GM19043 (cell line): ENCODE results near the gene GTF3C5.
"Not testable (repeated sequence)": the region's sequence is repeated elsewhere in the genome, so short reads cannot be mapped to it uniquely, and the experiment has no call there.

Experiments
- ATAC-seq: cut with Tn5 transposase; IDR thresholded peaks from one replicate; pipeline ENCODE4 v1.9.1; 2021; ENCODE audit warnings: low read depth; ENCODE audit not compliant: unreplicated experiment

The GTF3C5 gene

DNA sequence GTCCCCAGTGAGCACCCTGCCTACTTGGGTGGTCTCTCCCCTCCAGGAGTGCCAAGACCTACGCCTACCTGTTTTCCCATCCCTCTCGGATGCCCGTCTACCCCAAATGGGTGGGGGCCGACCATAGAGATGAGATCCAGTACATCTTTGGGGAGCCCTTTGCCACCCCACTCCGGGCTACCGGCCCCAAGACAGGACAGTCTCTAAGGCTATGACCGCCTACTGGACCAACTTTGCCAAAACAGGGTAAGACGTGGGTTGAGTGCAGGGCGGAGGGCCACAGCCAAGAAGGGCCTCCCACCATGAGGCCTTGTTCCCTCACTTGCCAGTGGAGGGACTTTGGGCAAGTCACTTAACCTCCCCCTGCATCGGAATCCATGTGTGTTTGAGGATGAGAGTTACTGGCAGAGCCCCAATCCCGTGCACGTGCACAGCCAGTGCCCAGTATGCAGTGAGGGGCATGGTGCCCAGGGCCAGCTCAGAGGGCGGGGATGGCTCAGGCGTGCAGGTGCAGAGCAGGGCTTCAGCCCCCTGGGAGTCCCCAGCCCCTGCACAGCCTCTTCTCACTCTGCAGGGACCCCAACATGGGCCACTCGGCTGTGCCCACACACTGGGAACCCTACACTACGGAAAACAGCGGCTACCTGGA is 55.5 kb downstream of the GTF3C5 start:
- ATAC-seq = not testable (repeated sequence)

- no peak for ATAC-seq
These were observed 56.1 kb downstream of the GTF3C5 start for GRCh38 chr9:133086894-133087293.

GRCh38 chr9:133087429-133088145 is 56.8 kb downstream of the GTF3C5 start:
- no peak for ATAC-seq

- no peak for ATAC-seq
These were observed 57.5 kb downstream of the GTF3C5 start for GRCh38 chr9:133088146-133088750.

DNA sequence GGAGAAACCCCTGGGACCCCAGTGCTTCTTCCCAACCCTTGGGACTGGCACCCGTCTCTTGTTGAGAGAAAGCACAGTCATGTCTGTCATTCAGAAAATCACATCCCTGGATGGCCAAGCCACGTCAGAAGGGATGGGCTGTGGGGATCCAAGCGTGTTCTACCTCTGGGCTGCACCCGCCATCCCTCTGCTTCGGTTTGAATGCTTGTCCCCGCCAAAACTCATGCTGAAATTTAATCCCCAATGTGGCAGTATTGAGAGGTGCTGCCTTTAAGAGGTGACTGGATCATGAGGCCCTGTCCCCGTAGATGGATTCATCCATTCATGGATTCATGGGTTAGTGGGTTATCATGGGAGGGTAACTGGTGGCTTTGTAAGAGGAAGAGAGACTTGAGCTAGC is 58.0 kb downstream of the GTF3C5 start:
- no peak for ATAC-seq

GRCh38 chr9:133089271-133089671 is 58.5 kb downstream of the GTF3C5 start:
- no peak for ATAC-seq

- no peak for ATAC-seq
These were observed 59.4 kb downstream of the GTF3C5 start for GRCh38 chr9:133090187-133090586.

DNA sequence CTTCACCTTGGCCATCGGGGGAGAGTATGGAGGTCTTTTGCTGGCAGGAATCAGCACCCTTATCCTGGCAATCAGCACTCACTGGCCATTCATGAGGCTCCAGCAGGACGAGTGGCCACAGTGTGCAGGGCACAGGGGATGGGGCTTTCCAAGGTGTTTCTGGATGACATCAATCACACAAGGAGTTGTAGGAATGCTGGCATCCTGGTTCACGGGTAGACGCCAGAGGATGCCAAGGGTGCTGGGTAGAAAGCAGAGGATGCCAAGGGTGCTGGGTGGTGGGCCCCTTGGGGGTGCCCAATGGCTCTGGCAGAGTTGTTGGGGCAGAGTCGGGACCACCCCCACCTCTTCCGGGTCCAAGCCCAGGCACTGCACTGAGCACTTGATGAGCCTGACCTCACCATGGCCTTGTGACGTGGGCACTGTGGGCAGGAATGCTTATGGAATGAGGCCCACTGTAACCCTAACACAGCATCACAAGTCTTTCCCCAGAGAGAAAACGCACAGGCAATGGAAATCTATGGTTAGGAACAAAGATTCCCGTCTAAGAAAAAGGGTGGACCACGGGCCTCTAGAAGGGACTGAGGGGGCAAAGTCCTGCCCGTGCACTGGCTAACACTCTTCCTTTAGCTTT is 60.1 kb downstream of the GTF3C5 start:
- no peak for ATAC-seq

GRCh38 chr9:133094351-133094750 is 63.6 kb downstream of the GTF3C5 start:
- not testable (repeated sequence) for ATAC-seq

GRCh38 chr9:133094842-133095393 is 64.1 kb downstream of the GTF3C5 start:
- no peak for ATAC-seq

DNA sequence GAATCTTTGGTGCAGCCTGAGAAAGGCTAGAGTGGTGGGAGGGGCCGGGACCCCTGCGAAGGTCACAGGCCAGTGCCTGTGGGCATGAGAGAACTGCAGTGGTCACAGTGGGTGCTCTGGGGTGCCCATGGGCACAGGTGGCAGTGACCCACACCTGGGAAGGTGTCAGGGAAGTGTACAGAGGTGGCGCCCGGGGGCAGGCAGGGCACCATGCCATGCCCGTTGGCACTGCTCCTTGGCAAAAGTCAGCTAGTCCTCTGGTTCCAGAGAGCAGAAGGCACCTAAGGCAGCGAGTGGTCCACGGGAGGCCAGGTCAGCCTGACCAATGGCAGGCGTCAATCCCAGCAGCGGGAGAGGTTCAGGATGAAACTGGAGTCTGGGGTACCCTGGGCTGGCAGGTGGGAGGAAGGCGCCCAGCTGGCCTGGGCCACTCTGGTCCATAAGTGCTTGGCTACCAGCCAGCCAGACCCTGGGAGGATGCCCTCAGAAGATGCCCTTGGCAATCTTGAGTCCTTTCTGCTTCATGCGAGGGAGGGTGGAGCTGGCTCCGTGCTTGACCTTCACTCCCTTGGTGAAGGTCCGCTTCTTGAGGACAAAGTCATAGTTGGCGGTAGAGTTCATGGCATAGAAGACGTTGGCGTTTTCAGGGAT is 67.4 kb downstream of the GTF3C5 start:
- ATAC-seq = no peak

DNA sequence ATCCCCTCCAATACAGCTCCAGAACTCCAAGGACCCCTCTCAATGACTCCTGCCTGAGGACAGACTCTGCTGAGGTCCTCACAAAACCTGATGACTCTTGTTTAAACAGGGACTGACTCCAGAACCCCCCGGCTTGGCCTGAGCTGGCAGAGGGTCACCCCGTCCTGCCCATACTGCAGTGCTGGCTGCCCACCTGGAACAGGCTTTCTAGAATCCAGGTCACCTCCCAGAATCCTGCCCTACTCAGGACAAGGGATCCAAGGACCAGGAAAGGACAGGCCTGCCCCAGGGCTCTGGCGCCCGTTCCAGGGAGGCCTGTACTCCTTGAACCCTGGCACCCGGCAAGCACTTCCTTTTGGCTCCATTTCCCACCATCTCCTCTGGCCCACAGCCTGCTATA is 68.1 kb downstream of the GTF3C5 start:
- ATAC-seq = no peak

DNA sequence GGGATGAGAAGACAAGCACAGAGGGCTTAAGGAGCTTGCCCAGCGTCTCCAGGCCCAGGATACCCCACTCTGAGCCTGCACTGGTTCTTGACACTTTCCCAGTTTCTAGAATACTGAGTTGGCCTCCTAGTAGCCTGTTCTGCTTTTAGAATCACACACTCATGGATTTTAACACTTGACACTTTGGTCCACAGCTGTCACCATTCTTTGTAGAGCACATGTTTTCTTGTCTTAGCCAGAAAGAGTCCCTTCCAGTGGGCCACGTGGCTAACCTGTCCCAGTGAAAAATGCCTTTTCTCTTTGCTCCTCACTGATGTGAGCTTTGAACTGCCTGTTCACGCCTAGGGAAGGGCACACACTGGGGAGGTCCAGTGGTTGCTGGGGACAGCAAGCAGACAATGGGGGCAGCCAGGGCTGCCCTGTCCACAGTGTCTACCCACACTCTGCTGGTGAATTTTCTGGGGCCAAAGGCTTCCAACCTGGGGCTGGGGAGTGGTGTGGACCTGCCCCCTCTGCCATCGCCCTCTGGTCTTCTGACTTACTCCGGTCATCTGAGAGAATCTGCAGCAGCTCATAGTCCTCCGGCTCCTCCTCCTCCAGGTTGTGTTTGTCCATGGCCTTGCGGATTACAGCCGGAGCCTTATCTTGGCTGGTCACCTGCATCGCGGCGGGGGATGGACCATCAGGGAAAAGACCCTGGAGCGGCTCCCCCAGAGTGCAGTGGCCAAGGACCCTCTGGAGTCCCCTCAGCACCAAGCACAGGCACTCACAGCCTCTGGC is 69.1 kb downstream of the GTF3C5 start:
- ATAC-seq = no peak

- no peak for ATAC-seq
These were observed 69.9 kb downstream of the GTF3C5 start for GRCh38 chr9:133100506-133101355.

DNA sequence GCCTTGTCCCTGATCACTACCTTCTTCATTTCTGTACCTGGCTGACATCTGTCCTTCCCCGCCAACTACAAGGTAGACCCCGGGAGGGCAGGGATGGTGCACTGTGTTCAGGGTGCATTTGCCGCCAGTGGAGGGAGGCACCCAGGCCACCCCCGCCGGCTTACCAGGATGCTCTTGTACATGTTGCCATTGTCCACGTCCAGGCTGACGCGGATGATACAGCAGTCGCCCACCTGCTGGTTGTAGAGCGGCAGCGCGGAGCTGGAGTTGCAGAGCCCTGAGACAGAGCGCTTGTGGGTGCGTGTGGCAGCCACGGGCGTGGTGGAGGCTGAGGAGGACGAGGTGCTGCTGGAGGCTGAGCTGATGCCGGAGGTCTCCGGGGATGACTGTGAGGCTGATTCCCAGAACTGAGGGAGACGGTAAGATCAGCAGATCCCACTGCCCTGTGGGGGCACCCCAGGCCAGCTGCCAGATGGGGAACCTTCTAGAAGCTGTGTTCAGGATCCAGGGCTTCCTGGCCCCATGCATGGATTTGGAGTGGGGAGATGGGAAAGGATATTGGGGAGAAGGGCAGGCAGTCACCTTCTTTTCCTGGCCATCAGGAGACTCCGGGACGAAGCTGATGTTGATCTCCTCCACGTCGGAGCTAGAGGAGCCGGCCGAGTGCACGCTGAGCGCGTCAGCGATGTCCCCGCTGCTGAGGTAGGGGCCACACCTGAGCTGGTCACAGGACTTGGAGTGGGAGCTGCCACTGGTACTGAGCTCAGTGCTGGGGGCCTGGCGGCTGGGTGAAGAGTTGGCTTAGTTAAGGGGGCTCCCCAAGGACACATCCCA is 70.8 kb downstream of the GTF3C5 start:
- no peak for ATAC-seq

DNA sequence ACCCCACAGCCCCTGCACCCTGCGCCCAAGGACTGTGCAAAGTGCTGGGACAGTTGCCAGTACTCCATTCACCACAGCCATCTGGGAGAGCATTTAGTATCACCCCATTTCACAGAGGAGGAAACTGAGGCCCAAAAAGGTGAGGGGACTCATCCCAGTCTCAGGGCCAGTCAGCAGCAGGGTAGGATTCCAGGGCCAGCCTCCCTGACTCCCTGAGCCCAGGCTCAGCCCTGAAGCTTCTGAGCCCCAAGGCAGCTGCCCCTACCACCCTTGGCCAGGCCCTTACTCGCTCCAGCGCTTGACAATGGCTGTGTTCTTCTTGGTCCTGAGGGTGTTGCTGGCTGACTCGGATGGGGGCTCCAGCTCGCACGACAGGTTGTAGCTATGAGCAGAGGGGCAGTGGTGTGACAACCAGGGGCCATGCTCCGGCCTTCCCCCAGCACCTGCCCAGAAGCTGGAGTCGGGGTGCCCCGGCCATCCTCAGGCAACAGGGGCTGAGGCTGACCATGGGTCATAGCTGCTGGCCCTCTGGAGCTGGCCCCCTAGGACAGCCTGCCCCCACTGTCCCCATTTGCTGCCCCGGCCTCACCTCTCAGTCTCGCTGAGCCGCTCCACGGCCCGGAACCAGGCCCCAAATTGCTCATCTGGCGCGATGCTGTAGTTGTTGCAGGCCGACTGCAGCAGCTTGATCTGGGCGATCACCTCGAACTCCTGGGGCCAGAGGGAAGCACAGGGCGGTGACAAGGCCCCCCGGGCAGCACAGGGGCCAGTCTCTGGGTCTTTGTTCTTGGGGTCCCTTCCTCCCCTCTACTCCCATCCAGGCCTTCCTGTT is 71.6 kb downstream of the GTF3C5 start:
- ATAC-seq = no peak
